Stimulated activated CD8-positive, alpha-beta memory T cell treated with anti-CD3 and anti-CD28 coated beads, Interleukin-15, amount 100 ng/mL, for 48 hours (primary cell): ENCODE results near the gene PRXL2C.
A peak's percentile ranks its signal among the peaks of the same experiment; 100 is the strongest.
"Not testable (repeated sequence)": the region's sequence is repeated elsewhere in the genome, so short reads cannot be mapped to it uniquely, and the experiment has no call there.

Source experiments
- DNase-seq, 2 donors: peaks; one replicate each; pipeline ENCODE4 v3.0.0-alpha.2; 2020; ENCODE audit warnings: low read depth in 2 of 2

Gene PRXL2C, protein sequence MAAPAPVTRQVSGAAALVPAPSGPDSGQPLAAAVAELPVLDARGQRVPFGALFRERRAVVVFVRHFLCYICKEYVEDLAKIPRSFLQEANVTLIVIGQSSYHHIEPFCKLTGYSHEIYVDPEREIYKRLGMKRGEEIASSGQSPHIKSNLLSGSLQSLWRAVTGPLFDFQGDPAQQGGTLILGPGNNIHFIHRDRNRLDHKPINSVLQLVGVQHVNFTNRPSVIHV

DNA sequence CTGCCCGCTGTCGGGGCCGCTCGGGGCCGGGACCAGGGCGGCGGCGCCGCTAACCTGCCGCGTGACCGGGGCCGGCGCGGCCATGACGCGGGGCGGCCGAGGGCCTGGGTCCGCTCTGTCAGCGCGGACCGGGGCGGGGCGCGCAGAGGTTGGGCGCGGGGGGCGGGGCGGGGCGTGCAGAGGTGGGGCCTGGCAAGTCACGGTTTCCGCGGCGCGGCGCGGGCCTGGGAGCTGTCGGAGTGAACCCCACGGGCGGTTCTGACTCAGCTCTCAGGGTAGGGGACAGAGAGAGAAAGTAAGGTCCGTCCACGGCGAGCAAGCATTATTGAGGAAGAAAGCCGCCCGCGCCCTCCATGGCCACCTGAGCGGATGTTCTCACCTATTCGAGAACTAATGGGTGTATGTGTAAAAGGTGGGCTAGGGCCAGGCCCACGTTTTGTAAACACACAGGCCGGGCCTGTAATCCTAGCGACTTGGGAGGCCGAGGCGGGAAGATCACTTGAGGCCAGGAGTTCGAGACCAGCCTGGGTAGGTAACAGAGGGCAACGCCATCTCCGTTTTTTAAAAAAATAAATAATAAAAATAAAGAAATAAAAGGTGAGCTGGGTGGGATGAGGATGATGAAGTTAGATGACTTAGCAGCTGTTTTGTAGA, at the start of gene PRXL2C:
Gene PRXL2C, minus strand, starts transcription at position 120 of the 654 bp plus-strand sequence. Its CDS starts 36 bp downstream, at position 84.
- DNase-seq: peak; percentile 66 to 75

DNA sequence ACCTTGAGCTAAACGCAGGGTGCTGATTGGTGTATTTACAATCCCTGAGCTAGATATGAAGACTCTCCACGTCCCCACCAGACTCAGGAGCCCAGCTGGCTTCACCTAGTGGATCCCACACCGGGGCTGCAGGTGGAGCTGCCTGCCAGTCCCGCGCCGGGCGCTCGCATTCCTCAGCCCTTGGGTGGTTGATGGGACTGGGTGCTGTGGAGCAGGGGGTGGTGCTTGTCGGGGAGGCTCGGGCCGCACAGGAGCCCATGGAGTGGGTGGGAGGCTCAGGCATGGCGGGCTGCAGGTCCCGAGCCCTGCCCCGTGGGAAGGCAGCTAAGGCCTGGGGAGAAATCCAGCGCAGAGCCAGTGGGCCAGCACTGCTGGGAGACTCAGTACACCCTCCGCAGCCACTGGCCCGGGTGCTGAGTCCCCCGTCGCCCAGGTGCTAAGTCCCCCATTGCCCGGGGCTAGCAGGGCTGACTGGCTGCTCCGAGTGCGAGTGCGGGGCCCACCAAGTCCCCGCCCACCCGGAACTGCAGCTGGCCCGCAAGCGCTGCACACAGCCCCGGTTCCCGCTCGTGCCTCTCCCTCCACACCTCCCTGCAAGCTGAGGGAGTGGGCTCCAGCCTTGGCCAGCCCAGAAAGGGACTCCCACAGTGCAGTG, 45.7 kb upstream of the PRXL2C start:
- DNase-seq: not testable (repeated sequence)

DNA sequence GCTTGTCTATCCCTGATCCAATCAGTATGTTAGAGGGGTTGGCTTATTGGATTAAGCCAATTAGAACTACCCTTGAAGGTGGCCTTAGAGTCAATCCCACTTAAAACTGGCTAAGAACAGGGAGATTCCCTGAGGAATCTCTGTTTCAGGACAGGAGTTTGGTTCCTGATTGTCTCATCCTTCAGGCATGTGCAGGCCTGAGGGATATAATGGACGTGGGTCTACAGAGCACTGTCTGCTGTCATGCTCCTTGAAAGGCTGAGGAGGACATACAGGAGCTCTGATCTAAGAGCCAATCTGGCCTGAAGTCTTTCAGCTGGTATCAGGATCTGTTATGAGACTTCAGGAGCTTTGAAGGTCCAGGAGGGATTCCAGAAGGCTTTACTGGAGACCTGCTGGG, 36.2 kb upstream of the PRXL2C start:
- DNase-seq: no peak

DNA sequence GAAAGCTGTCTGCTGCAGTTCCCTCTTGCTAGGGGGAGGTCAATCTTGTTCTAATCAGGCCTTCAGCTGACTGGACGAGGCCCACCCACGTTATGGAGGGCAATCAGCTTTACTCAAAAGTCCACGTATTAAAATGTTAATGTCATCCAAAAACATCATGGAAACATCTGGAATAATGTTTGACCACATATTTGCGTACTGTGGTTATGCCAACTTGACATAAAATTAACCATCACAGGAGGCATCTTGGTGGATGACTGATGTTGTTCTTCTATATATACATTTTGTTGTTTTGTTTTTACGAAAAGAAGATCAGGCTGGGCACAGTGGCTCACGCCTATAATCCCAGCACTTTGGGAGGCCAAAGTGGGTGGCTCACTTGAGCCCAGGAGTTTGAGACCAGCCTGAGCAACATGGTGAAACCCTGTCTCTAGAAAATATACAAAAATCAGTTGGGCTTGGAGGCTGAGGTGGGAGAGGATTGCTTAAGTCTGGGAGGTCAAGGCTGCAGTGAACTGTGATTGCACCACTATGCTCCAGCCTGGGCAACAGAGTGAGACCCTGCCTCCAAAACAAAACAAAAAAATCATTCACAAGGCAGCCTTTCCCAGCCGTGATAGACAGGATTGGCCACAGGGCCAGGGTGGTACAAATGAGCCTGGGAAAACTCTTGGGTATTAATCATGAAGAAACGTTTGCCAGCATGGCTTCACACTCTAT, 33.8 kb upstream of the PRXL2C start:
- no peak for DNase-seq

DNA sequence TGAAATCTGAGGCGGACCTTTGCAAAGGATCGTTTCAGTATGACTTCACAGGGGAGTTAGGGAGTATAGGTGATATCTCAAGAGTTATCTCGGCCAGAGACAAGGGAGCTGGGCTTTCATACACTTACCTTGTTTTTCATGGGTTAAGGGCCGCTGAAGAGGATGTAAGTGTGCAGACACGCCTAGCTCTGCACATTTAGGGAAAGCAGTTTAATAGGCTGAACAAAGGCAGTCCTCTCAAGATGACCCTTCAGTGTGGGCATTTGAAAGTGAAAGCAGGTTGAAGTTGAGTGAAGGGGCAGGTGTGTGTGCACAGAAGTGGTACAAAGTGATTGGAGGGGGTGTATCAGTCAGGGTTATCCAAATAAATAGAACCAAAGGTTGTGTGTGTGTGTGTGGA, 33.1 kb upstream of the PRXL2C start:
- no peak for DNase-seq

DNA sequence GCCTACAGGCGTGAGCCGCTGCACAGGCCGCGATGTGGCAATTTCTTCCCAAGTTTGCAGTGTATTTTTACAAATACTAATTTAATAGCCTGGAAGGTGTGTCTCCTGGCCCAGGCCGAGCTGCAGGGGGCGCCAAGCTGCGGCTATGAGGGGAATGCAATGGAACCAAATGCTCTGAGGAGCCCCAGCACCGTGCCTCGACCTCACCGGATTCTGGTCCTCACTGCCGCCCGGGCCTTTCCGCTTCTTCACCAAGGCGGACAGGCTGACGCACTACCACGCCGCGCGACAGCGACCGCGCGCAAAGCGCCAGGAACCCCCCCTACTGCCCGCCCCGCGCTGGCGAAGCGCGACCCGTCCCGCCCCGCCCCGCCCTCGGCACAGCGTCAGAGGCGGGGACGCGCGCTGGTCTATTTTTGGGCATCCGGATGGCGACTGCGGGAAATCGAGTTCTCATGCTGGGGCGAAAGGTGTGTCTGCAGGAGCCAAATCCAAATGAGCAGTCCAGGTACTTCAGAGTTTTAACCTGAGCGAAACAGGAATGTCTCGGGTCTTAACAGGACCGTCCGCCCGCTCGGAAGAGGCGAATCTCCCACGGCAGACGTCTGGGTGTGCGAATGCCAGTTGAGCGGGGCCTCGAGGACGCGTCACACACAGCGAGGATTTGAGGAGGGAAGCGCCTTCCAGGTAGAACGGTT, 31.7 kb upstream of the PRXL2C start:
- DNase-seq: peak; percentile 67 to 71

DNA sequence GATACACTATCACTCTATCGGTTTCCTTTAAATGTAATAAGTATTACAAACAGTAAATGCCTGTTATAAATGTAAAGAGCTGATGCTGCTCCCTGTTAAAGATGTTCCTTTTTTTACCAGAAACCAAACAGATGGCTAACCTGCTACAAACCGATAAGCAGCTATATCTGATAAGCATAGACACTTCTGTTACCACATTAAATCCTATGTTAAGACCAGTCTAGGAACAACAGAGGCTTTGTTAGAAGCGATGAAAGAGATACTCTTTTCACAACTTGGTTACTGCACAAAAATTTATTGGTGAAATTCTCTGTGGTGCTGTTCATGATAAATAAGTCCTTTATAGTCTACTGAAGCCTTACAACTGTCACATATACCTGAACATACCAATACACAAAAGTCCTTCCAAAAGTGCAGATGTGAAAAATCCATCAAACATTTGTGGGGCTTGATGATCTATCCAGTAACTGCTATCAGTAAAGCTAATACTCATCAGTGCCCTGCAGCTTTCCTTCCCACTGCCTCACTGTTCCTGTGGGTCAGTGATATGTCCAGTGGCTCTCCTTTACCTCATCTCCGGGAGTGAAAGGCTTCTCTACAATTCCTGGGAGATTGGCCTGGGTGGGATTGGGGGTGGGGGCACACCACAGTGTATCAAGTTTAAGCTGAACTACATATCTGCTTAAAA, 25.8 kb upstream of the PRXL2C start:
- DNase-seq: no peak

DNA sequence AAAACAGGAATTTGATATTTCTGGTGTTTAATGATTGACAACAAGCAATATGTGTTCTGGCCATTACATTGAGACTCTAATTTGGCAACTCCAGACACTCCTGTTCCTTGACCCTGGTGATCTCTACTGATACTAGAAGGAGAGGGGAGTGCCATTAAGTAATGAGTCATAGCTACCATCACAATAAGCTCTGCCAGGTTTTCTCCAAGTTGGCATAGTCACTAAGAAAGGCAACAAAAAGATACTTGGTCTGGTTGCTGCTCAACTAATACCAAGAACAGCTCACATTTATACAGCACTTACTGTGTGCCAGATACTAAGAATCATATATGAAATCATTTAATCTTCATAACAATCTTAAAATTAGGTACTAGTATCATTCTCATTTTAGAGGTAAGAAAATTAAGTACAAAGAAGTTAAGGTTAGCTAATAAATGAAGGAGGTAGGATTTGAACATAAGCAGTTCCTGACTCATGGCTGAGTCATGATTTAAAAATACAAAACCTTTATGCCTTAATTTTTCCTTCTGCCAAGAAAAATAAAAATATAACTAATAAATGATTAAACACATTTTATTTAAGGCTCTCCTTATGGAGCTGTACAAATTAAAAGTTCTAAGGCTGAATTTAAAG, 19.9 kb upstream of the PRXL2C start:
- no peak for DNase-seq

DNA sequence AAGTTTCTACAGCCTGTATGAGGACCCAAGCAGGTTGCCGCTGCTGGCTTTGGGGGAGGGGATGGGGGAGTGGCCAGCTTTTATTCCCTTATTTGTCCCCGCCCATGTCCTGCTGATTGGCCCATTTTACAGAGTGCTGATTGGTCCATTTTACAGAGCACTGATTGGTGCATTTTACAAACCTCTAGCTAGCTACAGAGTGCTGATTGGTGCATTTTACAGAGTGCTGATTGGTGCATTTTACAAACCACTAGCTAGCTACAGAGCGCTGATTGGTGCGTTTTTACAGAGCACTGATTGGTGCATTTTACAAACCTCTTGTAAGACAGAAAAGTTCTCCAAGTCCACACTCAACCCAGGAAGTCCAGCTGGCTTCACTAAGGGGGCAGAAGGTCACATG, 18.7 kb upstream of the PRXL2C start:
- not testable (repeated sequence) for DNase-seq

DNA sequence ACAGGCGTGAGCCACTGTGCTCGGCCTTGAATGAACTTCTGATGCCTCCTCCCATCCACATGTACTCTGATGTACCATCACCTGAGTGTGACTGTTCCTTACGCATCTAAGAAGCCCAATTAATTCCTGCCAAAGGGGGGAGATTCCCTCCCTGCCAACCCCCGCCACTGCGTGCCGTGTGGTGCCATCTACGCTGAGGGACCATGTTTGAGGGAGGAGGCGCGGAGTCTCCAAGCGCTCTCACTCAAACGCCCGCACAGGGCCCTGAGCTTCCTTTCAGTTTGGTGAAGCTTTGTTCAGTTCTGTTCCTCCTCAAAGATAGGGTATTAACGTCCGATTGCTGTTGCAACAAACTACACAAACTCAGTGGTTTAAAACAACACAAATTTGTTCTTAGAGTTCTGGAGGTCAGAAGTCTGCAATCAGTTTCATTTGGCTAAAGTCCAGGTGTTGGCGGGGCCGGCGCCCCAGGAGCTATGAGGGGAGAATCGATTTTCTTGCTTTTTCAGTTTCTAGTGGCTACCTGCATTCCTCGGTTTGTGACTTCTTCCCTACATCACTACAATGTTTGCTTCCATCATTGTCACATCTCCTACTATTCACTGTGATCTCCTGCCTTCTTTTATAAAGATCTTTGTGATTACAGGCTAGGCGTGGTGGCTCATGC, 13.9 kb upstream of the PRXL2C start:
- DNase-seq: no peak

DNA sequence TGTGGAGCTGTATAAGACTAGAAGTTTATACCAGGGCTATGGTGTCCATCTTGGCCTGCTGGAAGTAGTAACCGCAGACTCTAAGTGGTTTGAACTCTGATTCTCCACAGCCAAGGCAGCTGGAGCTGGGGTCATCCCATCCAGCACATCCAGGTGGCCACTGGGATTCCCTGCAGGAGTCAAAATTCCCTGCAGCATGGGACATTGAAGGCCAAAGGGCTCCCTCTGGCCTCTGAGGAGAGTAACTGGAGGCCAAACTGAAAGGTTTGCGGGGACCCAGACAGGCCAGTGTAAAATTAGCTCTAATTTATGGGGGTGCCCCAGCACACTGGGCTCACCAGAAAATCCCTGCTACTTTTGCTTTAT, 12.2 kb upstream of the PRXL2C start:
- no peak for DNase-seq

DNA sequence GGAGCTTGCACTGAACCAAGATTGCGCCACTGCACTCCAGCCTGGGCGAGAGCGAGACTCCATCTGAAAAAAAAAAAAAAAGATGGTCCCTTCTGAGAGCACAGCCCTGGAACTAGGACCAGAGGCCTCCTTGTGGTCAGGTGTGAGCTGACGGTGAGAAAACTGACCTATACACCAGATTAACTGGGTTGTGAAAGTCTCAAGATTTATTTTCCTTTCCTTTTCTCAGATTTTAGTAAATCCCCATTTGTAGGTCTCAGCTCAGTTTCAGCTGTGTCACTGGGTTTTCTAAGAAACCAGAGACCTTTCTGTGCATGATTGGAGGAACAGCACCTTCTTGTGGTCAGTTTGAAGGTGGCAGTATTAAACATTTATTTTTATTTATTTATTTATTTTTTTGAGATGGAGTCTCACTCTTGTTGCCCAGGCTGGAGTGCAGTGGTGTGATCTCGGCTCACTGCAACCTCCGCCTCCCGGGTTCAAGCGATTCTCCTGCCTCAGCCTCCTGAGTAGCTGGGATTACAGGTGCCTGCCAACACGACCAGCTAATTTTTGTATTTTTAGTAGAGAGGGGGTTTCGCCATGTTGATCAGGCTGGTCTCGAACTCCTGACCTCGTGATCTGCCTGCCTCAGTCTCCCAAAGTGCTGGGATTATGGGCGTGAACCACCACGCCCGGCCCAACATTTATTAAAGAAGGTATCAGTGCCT, 11.7 kb upstream of the PRXL2C start:
- not testable (repeated sequence) for DNase-seq

DNA sequence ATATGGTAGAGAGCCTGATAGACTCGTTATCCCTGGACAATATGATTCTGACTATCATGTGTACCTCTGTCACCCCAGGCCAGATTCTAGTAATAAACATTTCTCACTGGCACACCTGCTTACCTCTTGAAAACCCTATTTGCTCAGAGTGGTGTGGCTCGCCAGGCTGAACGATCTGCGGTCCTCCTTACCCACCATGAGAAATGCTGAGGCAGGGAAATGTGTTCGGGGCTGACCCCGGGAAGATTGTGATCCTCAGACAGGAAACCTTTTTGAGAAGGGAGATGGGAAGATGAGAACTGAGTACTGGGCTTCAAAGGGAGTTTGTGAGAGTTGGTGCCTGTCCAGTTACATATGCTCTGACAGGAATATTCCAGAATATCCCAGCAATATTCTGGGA, 10.7 kb upstream of the PRXL2C start:
- DNase-seq: no peak

DNA sequence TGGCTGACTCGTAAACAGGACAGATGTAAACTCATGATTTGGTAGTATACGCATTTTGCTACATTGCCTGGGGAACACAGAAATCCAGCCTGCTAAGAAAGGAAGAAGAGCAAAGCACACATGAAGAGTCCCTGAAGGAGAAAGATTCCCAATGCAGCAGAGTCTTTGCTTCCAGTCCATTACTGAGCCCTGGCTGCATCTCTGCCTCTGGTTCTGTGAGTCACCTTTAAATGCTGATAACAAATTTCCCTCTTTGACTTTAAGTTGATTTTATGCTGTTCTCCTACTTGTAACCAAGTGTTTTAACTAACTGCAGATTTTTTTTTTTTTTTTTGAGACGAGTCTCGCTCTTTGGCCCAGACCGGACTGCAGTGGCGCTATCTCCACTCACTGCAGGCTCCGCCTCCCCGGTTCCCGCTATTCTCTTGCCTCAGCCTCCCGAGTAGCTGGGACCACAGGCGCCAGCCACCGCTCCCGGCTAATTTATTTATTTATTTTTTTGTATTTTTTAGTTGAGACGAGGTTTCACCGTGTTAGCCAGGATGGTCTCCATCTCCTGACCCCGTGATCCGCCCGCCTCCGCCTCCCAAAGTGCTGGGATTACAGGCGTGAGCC, 8.5 kb upstream of the PRXL2C start:
- no peak for DNase-seq

DNA sequence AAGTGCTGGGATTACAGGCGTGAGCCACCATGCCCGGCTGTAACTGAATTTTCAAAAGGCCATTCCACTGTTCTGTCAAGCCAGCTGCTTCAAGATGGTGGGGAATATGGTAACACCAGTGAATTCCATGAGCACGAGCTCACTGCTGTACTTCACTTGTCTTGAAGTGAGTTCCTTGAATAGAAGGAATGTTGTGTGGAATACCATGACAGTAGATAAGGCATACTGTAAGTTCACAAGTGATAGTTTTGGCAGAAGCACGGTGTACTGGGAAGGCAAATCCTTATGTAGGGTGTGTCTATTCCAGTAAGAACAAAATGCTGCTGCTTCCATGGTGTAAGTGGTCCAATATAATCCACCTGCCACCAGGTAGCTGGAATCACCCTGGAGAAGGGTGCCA, 6.6 kb upstream of the PRXL2C start:
- no peak for DNase-seq

DNA sequence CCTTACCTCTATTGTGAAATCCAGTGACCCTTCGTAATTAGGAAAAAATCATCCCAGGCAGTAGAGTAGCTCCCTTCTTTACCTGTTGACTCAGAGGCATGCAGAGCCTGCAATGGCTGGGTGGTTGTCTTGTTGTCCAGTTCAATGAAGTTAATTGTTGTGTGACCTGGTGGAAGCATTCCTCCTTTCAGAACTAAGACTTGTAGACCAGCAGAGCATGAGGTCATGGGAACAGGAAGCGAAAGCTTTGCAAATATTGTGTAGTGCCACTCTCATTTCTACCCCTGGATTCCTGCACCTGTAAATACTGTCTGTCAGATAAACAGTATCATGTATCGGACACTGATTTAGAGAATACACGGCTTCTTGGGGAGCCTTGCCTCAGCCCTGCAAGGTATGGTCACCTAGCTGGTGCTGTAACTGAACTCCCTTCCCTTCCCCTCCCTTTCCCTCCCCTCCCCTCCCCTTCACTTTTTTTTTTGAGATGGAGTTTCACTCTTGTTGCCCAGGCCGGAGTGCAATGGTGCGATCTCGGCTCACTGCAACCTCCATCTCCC, 5.7 kb upstream of the PRXL2C start:
- no peak for DNase-seq

DNA sequence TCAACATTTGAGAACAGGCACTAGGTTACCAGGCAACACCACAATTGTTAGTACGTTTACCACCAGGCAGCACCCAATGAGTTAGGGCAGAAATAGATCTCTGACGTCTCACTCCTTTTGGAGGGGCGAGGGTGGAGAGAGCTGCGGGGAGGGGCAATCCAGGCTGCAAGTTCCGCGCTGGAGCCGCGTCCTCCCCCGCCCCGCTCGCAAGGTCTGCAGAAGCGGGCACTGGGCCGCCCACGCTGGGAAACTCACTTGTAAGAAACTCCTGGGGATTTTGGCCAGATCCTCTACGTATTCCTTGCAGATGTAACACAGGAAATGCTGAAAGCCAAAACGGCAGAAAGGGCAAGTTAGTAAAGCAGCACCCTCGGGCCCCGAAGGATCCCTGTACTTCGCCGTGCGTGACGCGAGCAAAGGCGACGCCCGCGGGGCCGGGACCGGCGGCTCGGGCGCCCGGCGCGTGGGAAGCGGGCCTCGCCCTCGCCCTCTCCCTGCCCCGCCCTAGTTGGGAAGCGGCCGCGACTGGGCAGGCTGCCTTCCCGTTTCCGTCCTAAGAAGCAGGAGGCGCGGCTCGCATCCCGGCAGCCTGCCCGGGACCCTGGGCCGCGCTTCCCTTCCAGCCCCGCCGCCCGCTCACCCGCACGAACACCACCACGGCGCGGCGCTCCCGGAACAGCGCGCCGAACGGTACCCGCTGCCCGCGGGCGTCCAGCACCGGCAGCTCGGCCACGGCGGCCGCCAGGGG, 493 bp downstream of the PRXL2C start:
- DNase-seq: peak; percentile 55 to 57

DNA sequence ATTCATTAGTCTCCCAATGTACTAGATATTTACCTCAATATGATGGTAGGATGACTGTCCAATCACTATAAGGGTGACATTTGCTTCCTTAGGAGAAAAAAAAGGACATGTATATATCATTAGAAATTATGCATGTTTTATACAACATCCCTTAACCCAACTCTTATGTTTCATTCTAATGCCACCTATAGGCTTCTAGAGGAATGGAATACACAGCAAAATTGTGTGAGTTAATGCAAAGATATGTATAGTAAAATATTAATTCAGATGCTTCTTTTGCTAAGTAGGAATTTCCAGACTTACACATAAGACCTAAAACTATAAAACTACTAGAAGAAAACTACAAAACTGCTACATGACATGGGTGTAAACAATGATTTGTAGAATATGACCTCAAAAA, 3.5 kb downstream of the PRXL2C start:
- DNase-seq: no peak
